IPS DF 6.9 (cell line): Measurements from ENCODE around the gene PROM2.

Experiments used
- DNase-seq: peaks from one replicate; pipeline ENCODE4 v3.0.0-alpha.2; 2013; ENCODE audit warnings: low read depth, low spot score
- H3K27ac ChIP-seq: one replicate; pipeline ENCODE4 v1.5.1; 2013; ENCODE audit warnings: low read length, control low read depth
- H3K27me3 ChIP-seq: 2 replicates; pipeline ENCODE4 v1.6.1; 2013; ENCODE audit warnings: mild to moderate bottlenecking, low read length; ENCODE audit not compliant: control insufficient read depth, insufficient read depth
- H3K36me3 ChIP-seq: 2 replicates; pipeline ENCODE4 v1.6.1; 2013; ENCODE audit warnings: low read length; ENCODE audit not compliant: control insufficient read depth, insufficient read depth
- H3K4me1 ChIP-seq: 2 replicates; pipeline ENCODE4 v1.6.1; 2013; ENCODE audit warnings: low read length; ENCODE audit not compliant: control insufficient read depth, insufficient read depth
- H3K4me3 ChIP-seq: 2 replicates; pipeline ENCODE4 v1.5.1; 2013; ENCODE audit warnings: mild to moderate bottlenecking, low read length
- H3K9me3 ChIP-seq: 2 replicates; pipeline ENCODE4 v1.6.1; 2013; ENCODE audit warnings: low read length, inconsistent platforms; ENCODE audit not compliant: control insufficient read depth, insufficient read depth
- WGBS: extraction: QIAGEN DNeasy Blood & Tissue Kit; methylation state at CpG from one replicate; pipeline ENCODE4 v1.1.7; 2013; ENCODE audit warnings: mixed read lengths, missing lambda C conversion rate; ENCODE audit not compliant: insufficient read length, insufficient coverage; 5-methylcytosine and 5-hydroxymethylcytosine counted together

The PROM2 gene

DNA sequence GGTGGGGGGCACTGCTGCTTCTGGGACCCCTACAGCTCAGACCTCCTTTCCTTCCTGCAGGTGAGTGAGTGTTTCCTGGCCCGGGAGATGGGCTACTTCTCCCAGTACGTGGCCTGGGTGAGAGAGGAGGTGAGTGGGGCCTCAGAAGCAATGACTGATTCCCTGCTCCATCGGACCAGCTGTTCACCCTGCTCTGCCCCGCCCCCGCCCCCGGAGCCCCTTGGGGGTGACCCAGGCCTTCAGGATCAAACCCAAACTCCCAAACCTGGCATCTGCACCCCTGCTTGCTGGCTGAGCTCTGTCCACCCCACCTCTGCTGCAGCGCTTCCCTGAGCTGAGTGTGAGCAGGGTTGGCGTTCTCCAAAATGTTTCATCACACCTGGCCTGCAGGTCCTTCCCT, 13.1 kb downstream of the PROM2 start:
- WGBS, result no CpG with 5 or more reads among the region's 8 CpGs
- Histone ChIP-seq H3K36me3 (no peaks in the 10 kb centered on the region), H3K27ac (no peak overlapping the region)

DNA sequence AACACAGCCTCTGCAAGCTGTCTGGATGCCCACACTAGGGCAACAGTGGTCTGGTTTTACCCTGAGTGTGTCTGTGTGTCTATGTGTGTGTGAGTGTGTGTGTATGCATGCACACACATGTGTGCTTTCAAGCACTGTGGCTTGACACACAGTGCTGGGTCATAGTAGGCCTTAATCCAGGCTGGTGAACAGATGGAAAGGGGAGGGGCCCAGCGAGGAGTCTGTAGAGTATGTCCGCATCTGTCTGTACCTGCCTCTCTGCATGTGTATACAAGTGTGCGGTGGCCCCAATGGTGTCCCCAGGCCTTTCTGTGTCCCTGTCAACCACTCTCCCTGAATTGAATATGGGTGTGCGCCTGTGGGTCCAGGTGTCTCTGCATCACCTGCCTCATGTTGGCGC, 13.6 kb downstream of the PROM2 start:
- Histone ChIP-seq H3K27ac (no peak overlapping the region), H3K27me3 (no peaks in the 10 kb centered on the region), H3K4me3 (no peak overlapping the region), H3K9me3 (no peaks in the 10 kb centered on the region), H3K36me3 (no peaks in the 10 kb centered on the region), H3K4me1 (no peaks in the 10 kb centered on the region)
- no CpG with 5 or more reads among the region's 5 CpGs for WGBS
- DNase-seq, result no peak

More for the DNA sequence above, 13.1 kb downstream of the PROM2 start:
- no peak overlapping the region for H3K4me3 ChIP-seq
- DNase-seq, result no peak
- no peaks in the 10 kb centered on the region for H3K9me3 ChIP-seq
- H3K4me1 ChIP-seq, result no peaks in the 10 kb centered on the region
- H3K27me3 ChIP-seq, result no peaks in the 10 kb centered on the region

DNA sequence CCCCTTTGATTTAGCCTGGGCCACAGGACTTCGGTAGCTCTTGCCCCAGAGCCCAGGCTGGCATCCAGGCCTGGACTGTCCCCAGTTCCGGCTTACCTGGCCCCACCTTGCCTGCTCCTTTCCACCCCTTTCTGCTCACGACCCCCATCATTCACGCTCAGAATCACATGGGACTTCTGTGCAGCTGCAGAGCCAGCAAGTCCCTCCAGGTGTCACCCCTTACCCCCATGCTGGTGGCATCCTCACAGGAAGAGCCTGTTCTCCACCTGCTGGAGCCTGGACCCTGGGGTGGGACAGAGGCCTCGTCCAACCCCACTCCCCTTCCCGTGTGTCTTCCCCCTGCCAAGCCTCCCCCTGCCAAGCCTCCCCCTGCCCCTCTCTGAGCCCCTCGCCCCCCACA, 15.0 kb downstream of the PROM2 start:
- WGBS, result no CpG with 5 or more reads among the region's 7 CpGs
- H3K36me3 ChIP-seq, result no peaks in the 10 kb centered on the region
- DNase-seq, result no peak
- no peak overlapping the region for H3K27ac ChIP-seq
- no peaks in the 10 kb centered on the region for H3K27me3 ChIP-seq
- H3K9me3 ChIP-seq, result no peaks in the 10 kb centered on the region
- no peaks in the 10 kb centered on the region for H3K4me1 ChIP-seq
- no peak overlapping the region for H3K4me3 ChIP-seq

DNA sequence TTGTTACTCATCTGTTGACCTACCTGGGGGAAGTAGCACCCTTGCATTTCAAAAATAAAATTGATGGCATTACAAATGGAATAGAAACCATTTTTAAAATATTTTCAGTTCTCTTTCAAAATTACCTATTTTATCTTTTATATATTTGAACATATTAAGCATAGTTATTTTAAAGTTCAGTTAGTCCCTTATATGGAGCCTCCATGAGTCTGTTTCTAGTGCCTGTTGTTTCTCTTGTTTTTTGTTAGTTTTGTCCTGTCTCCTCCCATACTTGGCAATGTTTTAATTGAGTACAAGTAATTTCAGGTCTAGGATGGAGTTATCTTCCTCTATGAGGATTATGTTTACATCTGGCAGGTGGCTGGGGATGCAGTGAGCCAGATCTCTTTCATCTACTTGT, 17.0 kb downstream of the PROM2 start:
- Histone ChIP-seq H3K27ac (no peak overlapping the region), H3K27me3 (no peaks in the 10 kb centered on the region), H3K4me1 (no peaks in the 10 kb centered on the region), H3K4me3 (no peak overlapping the region), H3K36me3 (no peaks in the 10 kb centered on the region), H3K9me3 (no peaks in the 10 kb centered on the region)
- DNase-seq, result no peak

DNA sequence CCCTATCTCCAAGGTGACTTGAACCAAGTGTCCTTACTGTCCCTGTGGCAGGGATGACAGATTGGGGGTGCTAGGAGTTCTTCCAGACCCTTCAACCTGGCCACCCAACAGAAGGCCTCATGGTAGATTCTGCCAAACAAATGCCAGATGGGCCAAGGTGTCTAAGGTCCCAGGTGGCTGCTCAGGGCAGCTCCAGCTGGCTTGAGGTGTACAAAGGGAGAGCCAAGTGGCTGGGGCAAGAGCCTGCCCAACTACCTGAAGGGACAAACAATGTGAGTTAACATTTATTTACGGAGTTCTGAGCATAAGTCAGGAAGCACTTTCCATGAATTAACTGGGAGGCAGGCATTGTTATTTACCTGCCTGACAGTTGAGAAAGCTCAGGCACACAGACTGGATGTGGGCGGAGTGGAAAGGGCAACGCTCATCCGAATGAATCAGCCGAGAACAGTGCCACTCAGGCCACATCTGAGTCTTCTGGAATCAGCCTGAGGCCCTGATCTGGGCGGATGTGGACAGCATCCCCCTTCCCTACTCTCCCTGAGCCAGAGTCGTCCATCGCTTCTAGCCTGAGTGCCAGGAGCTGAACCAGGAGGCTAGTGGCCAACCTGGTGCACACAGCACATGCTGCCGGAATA, 18.5 kb downstream of the PROM2 start:
- no CpG with 5 or more reads among the region's 9 CpGs for WGBS
- H3K27me3 ChIP-seq, result no peaks in the 10 kb centered on the region
- H3K9me3 ChIP-seq, result no peaks in the 10 kb centered on the region
- DNase-seq, result no peak
- H3K36me3 ChIP-seq, result no peaks in the 10 kb centered on the region
- H3K27ac ChIP-seq, result no peak overlapping the region
- no peaks in the 10 kb centered on the region for H3K4me1 ChIP-seq
- H3K4me3 ChIP-seq, result no peak overlapping the region

DNA sequence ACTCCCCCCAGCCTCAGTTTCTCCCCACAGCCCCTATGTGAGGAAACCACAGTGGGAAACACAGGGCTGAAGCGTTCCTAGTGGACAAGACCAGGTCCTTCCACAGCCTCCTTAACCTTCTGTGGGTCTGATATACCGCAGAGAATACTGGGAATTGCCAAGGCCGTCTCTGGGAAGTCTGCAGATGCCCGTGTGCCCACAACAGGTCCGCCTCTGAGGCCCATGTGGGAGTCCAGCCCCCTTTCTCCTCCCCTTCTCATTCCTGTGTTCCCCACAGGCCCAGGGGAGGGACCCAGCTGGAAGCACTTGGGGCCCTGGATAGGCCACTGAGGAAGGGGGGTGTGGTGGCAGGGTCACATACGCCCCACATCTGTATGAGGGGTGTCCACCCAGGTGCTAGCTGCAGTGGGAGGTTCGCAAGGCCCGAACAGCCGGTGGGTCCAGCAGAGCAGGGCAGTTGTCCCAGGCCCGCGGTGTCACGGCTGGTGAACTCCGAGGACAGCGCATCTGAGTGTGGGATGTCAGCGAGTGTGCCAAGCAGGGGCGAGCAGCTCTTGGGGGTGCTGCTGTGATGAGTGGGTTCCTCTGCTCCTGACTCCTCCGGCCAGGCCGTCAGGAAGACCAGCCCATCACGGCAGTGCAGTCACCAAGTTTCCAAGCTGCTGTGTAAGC, 20.5 kb downstream of the PROM2 start:
- Histone ChIP-seq H3K27me3 (no peaks in the 10 kb centered on the region), H3K4me3 (no peak overlapping the region), H3K27ac (no peak overlapping the region), H3K4me1 (no peaks in the 10 kb centered on the region), H3K9me3 (no peaks in the 10 kb centered on the region), H3K36me3 (no peaks in the 10 kb centered on the region)
- WGBS, result no CpG with 5 or more reads among the region's 19 CpGs
- no peak for DNase-seq

DNA sequence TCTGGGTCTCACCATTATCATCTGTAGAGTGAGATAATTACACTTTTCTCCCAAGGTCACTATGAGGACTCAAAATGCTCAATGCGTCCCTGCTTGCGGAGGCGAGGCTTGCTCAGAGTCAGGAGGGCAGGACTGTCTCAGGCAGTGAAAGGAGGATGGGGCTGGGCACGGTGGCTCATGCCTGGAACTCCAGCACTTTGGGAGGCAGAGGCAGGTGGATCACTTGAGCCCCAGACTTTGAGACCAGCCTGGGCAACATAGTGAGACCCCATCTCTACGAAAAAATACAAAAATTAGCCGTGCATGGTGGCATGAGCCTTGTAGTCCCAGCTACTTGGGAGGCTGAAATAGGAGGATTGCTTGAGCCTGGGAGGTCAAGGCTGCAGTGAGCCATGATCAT, 21.1 kb downstream of the PROM2 start:
- DNase-seq, result no peak
- Histone ChIP-seq H3K27ac (no peak overlapping the region), H3K9me3 (no peaks in the 10 kb centered on the region), H3K4me3 (no peak overlapping the region), H3K4me1 (no peaks in the 10 kb centered on the region), H3K36me3 (no peaks in the 10 kb centered on the region), H3K27me3 (no peaks in the 10 kb centered on the region)
- no CpG with 5 or more reads among the region's 6 CpGs for WGBS

DNA sequence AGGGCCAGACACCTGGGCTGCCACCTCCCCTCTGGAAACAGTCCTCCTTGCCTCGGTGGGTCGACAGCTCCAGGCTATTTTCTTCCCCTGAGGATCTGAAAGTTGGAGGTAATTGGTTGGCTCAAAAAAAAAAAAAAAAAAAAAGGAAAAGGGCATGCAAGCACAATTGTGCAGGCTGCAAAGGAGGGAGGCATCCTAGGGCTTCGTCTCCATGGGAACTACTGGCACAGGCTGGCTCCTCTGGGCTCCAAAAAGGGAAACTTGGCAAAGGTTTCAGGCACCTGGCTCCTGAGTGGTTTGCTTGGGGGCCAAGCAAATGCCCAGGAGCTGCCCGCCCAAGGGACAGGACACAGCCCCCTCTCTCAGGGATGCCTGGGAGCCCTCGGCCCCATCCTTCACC, 21.8 kb downstream of the PROM2 start:
- H3K4me1 ChIP-seq, result peaks cover 2% of the 10 kb centered on the region; the same call in 1 of the 2 replicates

DNA sequence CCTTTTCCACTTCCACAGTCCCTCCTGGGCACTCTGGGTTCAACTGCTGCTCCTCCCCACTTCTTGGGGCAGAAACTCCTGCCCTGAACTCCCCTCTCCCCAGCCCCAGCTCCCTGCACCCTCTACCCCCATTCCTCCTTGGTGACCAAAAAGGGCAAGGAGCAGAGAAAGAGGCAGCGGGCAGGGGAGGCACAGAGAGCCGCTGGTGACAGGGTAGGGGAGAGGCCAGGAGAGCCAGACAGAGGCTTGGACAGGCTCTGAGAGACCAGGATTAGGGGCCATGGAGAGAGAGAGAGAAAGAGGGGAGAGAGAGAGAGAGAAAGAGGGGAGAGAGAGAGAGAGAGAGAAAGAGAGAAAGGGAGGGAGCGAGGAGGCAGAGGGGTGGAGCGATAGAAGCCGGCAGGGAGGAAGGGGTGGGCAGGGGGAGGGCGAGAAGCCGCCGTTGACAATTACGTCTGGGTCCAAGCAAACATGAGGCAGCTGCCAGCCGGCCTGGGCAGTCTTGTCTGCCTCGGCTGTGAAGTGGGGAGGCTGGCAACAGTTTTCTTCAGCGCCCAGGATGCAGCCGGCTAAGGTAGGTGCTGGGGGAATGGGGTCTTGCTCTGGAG, 22.7 kb downstream of the PROM2 start, which contains the start of gene KCNIP3:
TSS of gene KCNIP3 (plus strand) at position 468 of the 608 bp plus-strand sequence. CDS start at position 560, 92 bp downstream.
- Histone ChIP-seq H3K27me3 (no peaks in the 10 kb centered on the region), H3K4me3 (no peak within 1 kb of the TSS), H3K9me3 (no peaks in the 10 kb centered on the region), H3K27ac (no peak within 1 kb of the TSS), H3K4me1 (peaks cover 2% of the 10 kb centered on the region; the same call in 1 of the 2 replicates), H3K36me3 (no peaks in the 10 kb centered on the region)
- no CpG with 5 or more reads among the region's 13 CpGs for WGBS
- no peak for DNase-seq

More for the DNA sequence above, 21.8 kb downstream of the PROM2 start:
- H3K27ac ChIP-seq, result no peak overlapping the region
- H3K36me3 ChIP-seq, result no peaks in the 10 kb centered on the region
- no peaks in the 10 kb centered on the region for H3K9me3 ChIP-seq
- WGBS, result no CpG with 5 or more reads among the region's 5 CpGs
- H3K4me3 ChIP-seq, result no peak overlapping the region
- DNase-seq, result no peak
- H3K27me3 ChIP-seq, result no peaks in the 10 kb centered on the region

DNA sequence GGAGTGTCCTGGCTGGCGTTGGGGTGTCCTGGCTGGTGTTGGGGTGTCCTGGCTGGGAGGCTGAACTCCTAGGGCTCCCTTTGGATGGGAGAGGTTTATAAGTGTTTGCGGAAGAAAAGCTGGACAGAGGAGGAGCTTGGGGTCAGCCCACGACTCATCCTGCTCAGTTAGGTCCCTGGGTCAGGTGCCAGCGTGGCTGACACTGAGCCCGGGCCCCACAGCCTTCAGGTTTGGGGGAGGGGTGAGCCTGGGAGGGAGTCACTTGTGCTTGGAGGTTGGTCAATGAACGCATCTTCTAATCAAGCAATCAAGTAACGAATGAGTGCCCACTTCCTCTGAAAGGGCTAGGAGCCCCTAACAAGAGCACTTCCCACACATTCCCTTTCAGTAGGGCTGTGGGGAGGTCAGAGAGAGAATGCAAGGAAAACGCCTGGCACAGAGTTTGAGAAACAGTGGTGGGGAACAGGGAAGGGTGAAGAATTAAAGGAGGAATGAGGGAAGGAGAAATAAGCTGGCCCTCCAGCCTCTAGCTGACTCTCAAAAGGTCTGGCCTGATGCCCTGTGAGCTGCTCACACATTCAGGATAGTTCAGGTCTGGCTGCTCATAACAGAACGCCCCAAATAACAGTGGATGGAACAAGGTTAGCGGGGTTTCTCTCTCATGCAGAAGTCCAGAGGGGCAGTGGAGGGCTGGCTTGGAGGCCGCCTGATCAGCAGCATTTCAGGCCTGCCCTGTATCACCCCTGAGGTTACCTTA, 23.6 kb downstream of the PROM2 start:
- Histone ChIP-seq H3K27ac (no peak overlapping the region), H3K27me3 (no peaks in the 10 kb centered on the region), H3K4me3 (no peak overlapping the region), H3K4me1 (peaks cover 2% of the 10 kb centered on the region; the same call in 1 of the 2 replicates), H3K36me3 (no peaks in the 10 kb centered on the region), H3K9me3 (no peaks in the 10 kb centered on the region)
- no CpG with 5 or more reads among the region's 11 CpGs for WGBS
- no peak for DNase-seq
